Left lung (tissue), 10 donors: ENCODE data around the gene OSBPL6. TPM values are rescaled to one million over a fixed set of nuclear protein-coding genes. Genes with fewer than 3 reads are reported as not detected.

Experiments
- ATAC-seq: fragments of 200-7000 bp; cut with Tn5 transposase; one replicate; pipeline ENCODE4 v1.9.1; 2020; ENCODE audit warnings: moderate library complexity
- DNase-seq, 4 donors: peaks; one replicate each; pipeline ENCODE4 v3.0.0-alpha.2; 2013 to 2020
- H3K27ac ChIP-seq, 2 donors: fragments of 200-600 bp; sonication (generic) in 1 of 2; one replicate each; pipeline versions ENCODE4 v1.5.0 to v1.8.0; 2020 to 2021
- H3K27me3 ChIP-seq, 2 donors: fragments of 200-600 bp; sonication (generic) in 1 of 2; one replicate each; pipeline versions ENCODE4 v1.5.0 to v1.8.0; 2020 to 2021
- H3K36me3 ChIP-seq, 2 donors: fragments of 200-600 bp; sonication (generic) in 1 of 2; one replicate each; pipeline versions ENCODE4 v1.5.0 to v1.8.0; 2020 to 2021
- H3K4me1 ChIP-seq, 2 donors: fragments of 200-600 bp; one replicate each; pipeline ENCODE4 v1.8.0; 2021
- H3K4me3 ChIP-seq, 2 donors: fragments of 200-600 bp; sonication (generic) in 1 of 2; one replicate each; pipeline versions ENCODE4 v1.5.0 to v1.8.0; 2020 to 2021; ENCODE audit warnings: mild to moderate bottlenecking in 1 of 2
- H3K9me3 ChIP-seq, 2 donors: fragments of 200-600 bp; sonication (generic) in 1 of 2; one replicate each; pipeline versions ENCODE4 v1.5.0 to v1.8.0; 2020 to 2021
- intact Hi-C, 2 donors: fragments of 100-400 bp; cut with DNase I; formaldehyde crosslinking; loops; one replicate each; pipeline versions ENCODE4 v1.11.2 to v1.14.2; 2022
- polyA plus RNA-seq, 6 donors: library from polyadenylated mRNA; unstranded; fragments of 120-200 nt; gene quantifications; one replicate each; pipeline ENCODE4 v1.2.1, GENCODE V29; 2013; ENCODE audit not compliant: insufficient read length in 6 of 6
- total RNA-seq, 2 donors: library from RNA; stranded (reverse); fragmentation: NEBNext Ultra II Directional; extraction: Animal tissue kit (Norgen Biotek cat#: 25700); gene quantifications; one replicate each; pipeline ENCODE4 v1.2.1, GENCODE V29; 2021
- TF ChIP-seq, protein P1 (sequence below), 2 donors: fragments of 200-600 bp; sonication (generic) in 1 of 2; IDR thresholded peaks; one replicate each; pipeline versions ENCODE4 v1.5.0 to v1.8.0; 2021; ENCODE audit warnings: antibody characterized with exemption in 2 of 2
- donor health status: DM: no; HTN: yes; CAD: no.
- donor health status: DM: no; HTN: no; CAD: no.

Gene OSBPL6
- total and polyA plus RNA-seq, 8 donors = 2.9 to 6.0 (median 4.9) TPM

- no peak overlapping the region for H3K27ac ChIP-seq
- DNase-seq (no peak), ATAC-seq (no peak)
- no peaks in the 10 kb centered on the region for H3K36me3 ChIP-seq
- H3K4me1 ChIP-seq = no peaks in the 10 kb centered on the region
- H3K9me3 ChIP-seq = no peaks in the 10 kb centered on the region
- H3K27me3 ChIP-seq = no peaks in the 10 kb centered on the region
- intact Hi-C loops = no loop called here
- H3K4me3 ChIP-seq = no peak overlapping the region
- TF ChIP-seq, protein P1, sequence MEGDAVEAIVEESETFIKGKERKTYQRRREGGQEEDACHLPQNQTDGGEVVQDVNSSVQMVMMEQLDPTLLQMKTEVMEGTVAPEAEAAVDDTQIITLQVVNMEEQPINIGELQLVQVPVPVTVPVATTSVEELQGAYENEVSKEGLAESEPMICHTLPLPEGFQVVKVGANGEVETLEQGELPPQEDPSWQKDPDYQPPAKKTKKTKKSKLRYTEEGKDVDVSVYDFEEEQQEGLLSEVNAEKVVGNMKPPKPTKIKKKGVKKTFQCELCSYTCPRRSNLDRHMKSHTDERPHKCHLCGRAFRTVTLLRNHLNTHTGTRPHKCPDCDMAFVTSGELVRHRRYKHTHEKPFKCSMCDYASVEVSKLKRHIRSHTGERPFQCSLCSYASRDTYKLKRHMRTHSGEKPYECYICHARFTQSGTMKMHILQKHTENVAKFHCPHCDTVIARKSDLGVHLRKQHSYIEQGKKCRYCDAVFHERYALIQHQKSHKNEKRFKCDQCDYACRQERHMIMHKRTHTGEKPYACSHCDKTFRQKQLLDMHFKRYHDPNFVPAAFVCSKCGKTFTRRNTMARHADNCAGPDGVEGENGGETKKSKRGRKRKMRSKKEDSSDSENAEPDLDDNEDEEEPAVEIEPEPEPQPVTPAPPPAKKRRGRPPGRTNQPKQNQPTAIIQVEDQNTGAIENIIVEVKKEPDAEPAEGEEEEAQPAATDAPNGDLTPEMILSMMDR (IDR thresholded peaks at IDR 0.05) = no peak
Observed at GRCh38 chr2:178284613-178285286, 90.4 kb downstream of the OSBPL6 start.

DNA sequence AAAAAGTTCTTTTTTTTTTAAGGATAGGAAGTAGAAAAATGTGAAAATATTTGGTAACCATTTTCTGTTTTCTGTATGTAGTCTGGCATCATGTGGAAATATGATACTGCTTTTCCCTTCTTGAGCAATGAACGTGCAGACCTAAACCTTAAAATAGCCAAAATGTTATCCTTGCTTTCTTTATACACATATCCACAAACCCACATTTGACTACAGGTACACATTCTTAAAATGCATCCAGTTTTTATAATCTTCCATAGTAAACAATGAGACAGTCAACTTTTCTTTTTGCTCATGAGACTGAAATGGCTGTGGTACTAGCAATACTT, 90.9 kb downstream of the OSBPL6 start:
- Histone ChIP-seq H3K9me3 (no peaks in the 10 kb centered on the region), H3K4me1 (no peaks in the 10 kb centered on the region), H3K27me3 (no peaks in the 10 kb centered on the region), H3K4me3 (no peak overlapping the region), H3K27ac (no peak overlapping the region), H3K36me3 (no peaks in the 10 kb centered on the region)
- TF ChIP-seq, protein P1 (IDR thresholded peaks at IDR 0.05) = no peak
- ATAC-seq (no peak), DNase-seq (no peak)
- intact Hi-C loops = no loop called here

GRCh38 chr2:178286636-178287035, 92.3 kb downstream of the OSBPL6 start:
- DNase-seq = no peak
- H3K4me1 ChIP-seq = no peaks in the 10 kb centered on the region
- intact Hi-C loops = no loop called here
- H3K27ac ChIP-seq = no peak overlapping the region
- TF ChIP-seq, protein P1 (IDR thresholded peaks at IDR 0.05) = no peak
- no peaks in the 10 kb centered on the region for H3K36me3 ChIP-seq
- no peak for ATAC-seq
- no peaks in the 10 kb centered on the region for H3K9me3 ChIP-seq
- H3K4me3 ChIP-seq = no peak overlapping the region
- H3K27me3 ChIP-seq = no peaks in the 10 kb centered on the region

- H3K9me3 ChIP-seq = no peaks in the 10 kb centered on the region
- TF ChIP-seq, protein P1 (IDR thresholded peaks at IDR 0.05) = no peak
- no peak overlapping the region for H3K4me3 ChIP-seq
- H3K4me1 ChIP-seq = no peaks in the 10 kb centered on the region
- intact Hi-C loops = no loop called here
- no peak overlapping the region for H3K27ac ChIP-seq
- no peaks in the 10 kb centered on the region for H3K36me3 ChIP-seq
- DNase-seq (no peak), ATAC-seq (no peak)
- no peaks in the 10 kb centered on the region for H3K27me3 ChIP-seq
Observed at GRCh38 chr2:178287652-178288344, 93.5 kb downstream of the OSBPL6 start.

DNA sequence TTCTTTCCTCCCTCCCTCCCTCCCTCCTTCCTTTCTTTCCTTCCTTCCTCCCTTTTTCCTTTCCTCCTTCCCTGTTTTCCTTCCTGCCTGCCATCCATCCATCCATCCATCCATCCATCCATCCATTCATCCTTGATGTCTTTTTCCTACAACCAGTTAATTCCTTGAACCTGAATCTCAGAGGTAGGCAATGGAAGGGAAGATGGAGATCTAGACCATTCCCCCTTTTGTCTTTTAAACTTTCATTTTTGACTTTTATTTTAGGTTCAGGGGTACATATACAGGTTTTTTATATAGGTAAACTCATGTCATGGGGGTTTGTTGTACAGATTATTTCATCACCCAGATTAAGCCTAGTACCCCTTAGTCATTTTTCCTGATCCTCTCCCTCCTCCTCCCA, 97.4 kb downstream of the OSBPL6 start:
- DNase-seq (no peak), ATAC-seq (no peak)

More for the DNA sequence above, 97.4 kb downstream of the OSBPL6 start:
- Histone ChIP-seq H3K4me3 (no peak overlapping the region), H3K27me3 (no peaks in the 10 kb centered on the region), H3K9me3 (no peaks in the 10 kb centered on the region), H3K27ac (no peak overlapping the region), H3K36me3 (no peaks in the 10 kb centered on the region), H3K4me1 (no peaks in the 10 kb centered on the region)
- intact Hi-C loops = no loop called here
- TF ChIP-seq, protein P1 (IDR thresholded peaks at IDR 0.05) = no peak
